Right kidney (tissue), 1 donor: ENCODE measurements around the gene KANK4.
"Not testable (repeated sequence)": the region's sequence is repeated elsewhere in the genome, so short reads cannot be mapped to it uniquely, and the experiment has no call there.

Experiments
- DNase-seq: peaks from one replicate; pipeline ENCODE4 v3.0.0-alpha.2; 2016

The KANK4 gene

GRCh38 chr1:62238507-62238906 is 80.7 kb downstream of the KANK4 start:
- no peak for DNase-seq

GRCh38 chr1:62237950-62238374 is 81.3 kb downstream of the KANK4 start:
- no peak for DNase-seq

- DNase-seq: no peak
Observed at GRCh38 chr1:62237361-62237760, 81.9 kb downstream of the KANK4 start.

GRCh38 chr1:62235576-62235975 is 83.7 kb downstream of the KANK4 start:
- no peak for DNase-seq

- DNase-seq: no peak
Observed at GRCh38 chr1:62234688-62235087, 84.5 kb downstream of the KANK4 start.

GRCh38 chr1:62233926-62234450 is 85.2 kb downstream of the KANK4 start:
- DNase-seq: no peak

GRCh38 chr1:62232871-62233278 is 86.4 kb downstream of the KANK4 start:
- DNase-seq: no peak

GRCh38 chr1:62230718-62231117 is 88.5 kb downstream of the KANK4 start:
- DNase-seq: no peak

- DNase-seq: no peak
Observed at GRCh38 chr1:62229932-62230331, 89.3 kb downstream of the KANK4 start.

GRCh38 chr1:62229468-62229867 is 89.8 kb downstream of the KANK4 start:
- DNase-seq: no peak

- DNase-seq: no peak
Observed at GRCh38 chr1:62228883-62229187, 90.4 kb downstream of the KANK4 start.

- no peak for DNase-seq
Observed at GRCh38 chr1:62228136-62228882, 90.9 kb downstream of the KANK4 start.

GRCh38 chr1:62227496-62227895 is 91.7 kb downstream of the KANK4 start:
- DNase-seq: no peak

GRCh38 chr1:62224182-62224581 is 95.1 kb downstream of the KANK4 start:
- DNase-seq: no peak

GRCh38 chr1:62222321-62222720 is 96.9 kb downstream of the KANK4 start:
- DNase-seq: no peak

GRCh38 chr1:62221171-62221570 is 98.1 kb downstream of the KANK4 start:
- DNase-seq: no peak

GRCh38 chr1:62220456-62220855 is 98.8 kb downstream of the KANK4 start:
- DNase-seq: not testable (repeated sequence)

- no peak for DNase-seq
Observed at GRCh38 chr1:62218604-62219003, 100.6 kb downstream of the KANK4 start.

GRCh38 chr1:62213075-62213914 is 105.9 kb downstream of the KANK4 start:
- no peak for DNase-seq

- no peak for DNase-seq
Observed at GRCh38 chr1:62212411-62212810, 106.8 kb downstream of the KANK4 start.

GRCh38 chr1:62210960-62211359 is 108.3 kb downstream of the KANK4 start:
- DNase-seq: no peak

GRCh38 chr1:62209931-62210595 is 109.2 kb downstream of the KANK4 start:
- DNase-seq: no peak

- DNase-seq: no peak
Observed at GRCh38 chr1:62208970-62209369, 110.3 kb downstream of the KANK4 start.
